HL-60 (cell line): ENCODE results near the gene DERL3.

ENCODE experiments used
- DNase-seq, 2 experiments: peaks; one replicate each; pipeline ENCODE4 v3.0.0-alpha.2; 2010 to 2020; ENCODE audit warnings: low read depth in 1 of 2, low spot score in 1 of 2
- H3K27ac ChIP-seq: fragments of 250-450 bp; sonication (Bioruptor Pico); replicated peaks from 2 replicates; pipeline ENCODE4 v1.5.1; 2020; ENCODE audit warnings: mild to moderate bottlenecking, moderate library complexity
- H3K27me3 ChIP-seq: fragments of 250-450 bp; sonication (Bioruptor Pico); 2 replicates; pipeline ENCODE4 v1.5.1; 2021; ENCODE audit warnings: mild to moderate bottlenecking, moderate library complexity; ENCODE audit not compliant: insufficient read depth, poor library complexity, severe bottlenecking
- H3K4me3 ChIP-seq: replicated peaks from 2 replicates; pipeline ENCODE4 v1.5.1; 2011; ENCODE audit warnings: mild to moderate bottlenecking, control low read depth, low read length; ENCODE audit not compliant: insufficient read depth
- GABPA ChIP-seq: IDR thresholded peaks from 2 replicates; pipeline ENCODE4 v1.6.1; 2012; ENCODE audit warnings: low read depth
- POLR2AphosphoS5 ChIP-seq: IDR thresholded peaks from 2 replicates; pipeline ENCODE4 v1.6.1; 2012; ENCODE audit warnings: low read depth
- SPI1 ChIP-seq: IDR thresholded peaks from 2 replicates; pipeline ENCODE4 v1.6.1; 2012; ENCODE audit warnings: low read depth, mild to moderate bottlenecking, borderline replicate concordance
- TF ChIP-seq, protein P1 (sequence below): IDR thresholded peaks from 2 replicates; pipeline ENCODE4 v1.6.1; 2012; ENCODE audit warnings: low read depth; ENCODE audit not compliant: insufficient replicate concordance
- TF ChIP-seq, protein P2 (sequence below): IDR thresholded peaks from one replicate; pipeline ENCODE4 v1.5.1; 2011; ENCODE audit warnings: low read length, control low read depth, inconsistent platforms; ENCODE audit not compliant: insufficient read depth

Gene DERL3

DNA sequence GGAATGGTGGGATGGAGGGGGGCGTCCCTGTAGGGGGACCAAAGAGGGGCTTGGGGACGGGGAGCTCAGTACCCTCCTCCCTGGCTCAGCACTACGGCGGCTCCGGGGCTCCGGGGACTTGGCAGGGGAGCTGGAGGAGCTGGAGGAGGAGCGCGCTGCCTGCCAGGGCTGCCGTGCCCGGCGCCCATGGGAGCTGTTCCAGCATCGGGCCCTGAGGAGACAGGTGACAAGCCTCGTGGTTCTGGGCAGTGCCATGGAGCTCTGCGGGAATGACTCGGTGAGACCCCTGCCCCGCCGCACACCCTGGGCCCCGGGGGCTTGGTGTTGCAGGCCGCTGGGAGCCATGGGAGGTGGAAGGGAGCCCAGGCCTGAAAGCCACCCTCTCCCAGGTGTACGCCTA lies 43.6 kb upstream of the DERL3 start:
- no peak for DNase-seq
- TF ChIP-seq, protein P1, sequence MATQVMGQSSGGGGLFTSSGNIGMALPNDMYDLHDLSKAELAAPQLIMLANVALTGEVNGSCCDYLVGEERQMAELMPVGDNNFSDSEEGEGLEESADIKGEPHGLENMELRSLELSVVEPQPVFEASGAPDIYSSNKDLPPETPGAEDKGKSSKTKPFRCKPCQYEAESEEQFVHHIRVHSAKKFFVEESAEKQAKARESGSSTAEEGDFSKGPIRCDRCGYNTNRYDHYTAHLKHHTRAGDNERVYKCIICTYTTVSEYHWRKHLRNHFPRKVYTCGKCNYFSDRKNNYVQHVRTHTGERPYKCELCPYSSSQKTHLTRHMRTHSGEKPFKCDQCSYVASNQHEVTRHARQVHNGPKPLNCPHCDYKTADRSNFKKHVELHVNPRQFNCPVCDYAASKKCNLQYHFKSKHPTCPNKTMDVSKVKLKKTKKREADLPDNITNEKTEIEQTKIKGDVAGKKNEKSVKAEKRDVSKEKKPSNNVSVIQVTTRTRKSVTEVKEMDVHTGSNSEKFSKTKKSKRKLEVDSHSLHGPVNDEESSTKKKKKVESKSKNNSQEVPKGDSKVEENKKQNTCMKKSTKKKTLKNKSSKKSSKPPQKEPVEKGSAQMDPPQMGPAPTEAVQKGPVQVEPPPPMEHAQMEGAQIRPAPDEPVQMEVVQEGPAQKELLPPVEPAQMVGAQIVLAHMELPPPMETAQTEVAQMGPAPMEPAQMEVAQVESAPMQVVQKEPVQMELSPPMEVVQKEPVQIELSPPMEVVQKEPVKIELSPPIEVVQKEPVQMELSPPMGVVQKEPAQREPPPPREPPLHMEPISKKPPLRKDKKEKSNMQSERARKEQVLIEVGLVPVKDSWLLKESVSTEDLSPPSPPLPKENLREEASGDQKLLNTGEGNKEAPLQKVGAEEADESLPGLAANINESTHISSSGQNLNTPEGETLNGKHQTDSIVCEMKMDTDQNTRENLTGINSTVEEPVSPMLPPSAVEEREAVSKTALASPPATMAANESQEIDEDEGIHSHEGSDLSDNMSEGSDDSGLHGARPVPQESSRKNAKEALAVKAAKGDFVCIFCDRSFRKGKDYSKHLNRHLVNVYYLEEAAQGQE, result no peak
- TF ChIP-seq GABPA, result no peak
- TF ChIP-seq SPI1, result no peak
- TF ChIP-seq, protein P2, sequence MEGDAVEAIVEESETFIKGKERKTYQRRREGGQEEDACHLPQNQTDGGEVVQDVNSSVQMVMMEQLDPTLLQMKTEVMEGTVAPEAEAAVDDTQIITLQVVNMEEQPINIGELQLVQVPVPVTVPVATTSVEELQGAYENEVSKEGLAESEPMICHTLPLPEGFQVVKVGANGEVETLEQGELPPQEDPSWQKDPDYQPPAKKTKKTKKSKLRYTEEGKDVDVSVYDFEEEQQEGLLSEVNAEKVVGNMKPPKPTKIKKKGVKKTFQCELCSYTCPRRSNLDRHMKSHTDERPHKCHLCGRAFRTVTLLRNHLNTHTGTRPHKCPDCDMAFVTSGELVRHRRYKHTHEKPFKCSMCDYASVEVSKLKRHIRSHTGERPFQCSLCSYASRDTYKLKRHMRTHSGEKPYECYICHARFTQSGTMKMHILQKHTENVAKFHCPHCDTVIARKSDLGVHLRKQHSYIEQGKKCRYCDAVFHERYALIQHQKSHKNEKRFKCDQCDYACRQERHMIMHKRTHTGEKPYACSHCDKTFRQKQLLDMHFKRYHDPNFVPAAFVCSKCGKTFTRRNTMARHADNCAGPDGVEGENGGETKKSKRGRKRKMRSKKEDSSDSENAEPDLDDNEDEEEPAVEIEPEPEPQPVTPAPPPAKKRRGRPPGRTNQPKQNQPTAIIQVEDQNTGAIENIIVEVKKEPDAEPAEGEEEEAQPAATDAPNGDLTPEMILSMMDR, result no peak
- no peak overlapping the region for H3K27ac ChIP-seq
- H3K4me3 ChIP-seq, result no peak overlapping the region
- H3K27me3 ChIP-seq, result no peaks in the 10 kb centered on the region

DNA sequence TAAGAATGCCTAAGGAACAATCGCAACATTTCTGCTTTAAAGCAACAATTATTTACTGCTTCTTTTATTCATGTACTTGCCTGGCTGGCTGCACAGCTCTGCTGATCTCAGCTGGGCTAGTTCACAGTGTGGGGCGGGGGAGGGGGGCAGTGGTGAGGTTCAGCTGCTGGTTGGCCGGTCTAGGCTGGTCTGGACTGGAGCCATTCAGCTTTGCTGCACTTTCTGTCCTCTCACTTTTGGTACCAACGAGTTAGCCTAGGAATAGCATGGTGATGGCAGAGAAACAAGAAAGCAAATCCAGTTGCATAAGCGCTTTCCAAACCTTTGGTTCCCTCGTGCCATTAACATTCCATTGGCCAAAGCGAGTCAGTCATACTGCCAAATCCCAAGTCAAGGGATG lies 39.4 kb upstream of the DERL3 start:
- TF ChIP-seq, protein P2, result no peak
- TF ChIP-seq POLR2AphosphoS5, result no peak
- TF ChIP-seq, protein P1, result no peak
- no peak for TF ChIP-seq SPI1
- TF ChIP-seq GABPA, result no peak
- no peak overlapping the region for H3K27ac ChIP-seq
- DNase-seq, result no peak

DNA sequence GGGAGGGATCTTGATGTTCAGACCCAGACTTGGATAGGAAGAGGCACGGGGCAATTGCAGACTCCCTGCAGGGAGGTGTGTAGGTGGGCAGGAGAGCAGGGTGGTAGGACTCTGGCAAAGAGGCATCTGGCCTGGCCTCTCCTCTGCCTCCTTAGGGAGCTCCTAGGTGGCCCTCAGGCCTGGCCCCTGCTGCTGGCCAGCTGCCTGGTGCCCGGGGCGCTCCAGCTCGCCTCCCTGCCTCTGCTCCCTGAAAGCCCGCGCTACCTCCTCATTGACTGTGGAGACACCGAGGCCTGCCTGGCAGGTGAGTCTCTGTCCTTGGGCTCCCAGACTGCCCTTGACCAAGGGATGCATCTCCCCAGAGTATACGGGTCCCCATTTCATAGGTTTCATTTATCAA lies 38.8 kb upstream of the DERL3 start:
- DNase-seq, result no peak
- H3K27ac ChIP-seq, result no peak overlapping the region
- H3K4me3 ChIP-seq, result no peak overlapping the region
- TF ChIP-seq, protein P2, result no peak
- TF ChIP-seq POLR2AphosphoS5, result no peak
- TF ChIP-seq, protein P1, result no peak
- no peaks in the 10 kb centered on the region for H3K27me3 ChIP-seq

More for the DNA sequence above, 39.4 kb upstream of the DERL3 start:
- Histone ChIP-seq H3K4me3 (no peak overlapping the region), H3K27me3 (no peaks in the 10 kb centered on the region)
